Mesothelial cell of epicardium (in vitro differentiated cells): ENCODE data around the gene PSMB9. TPM values are rescaled to one million over a fixed set of nuclear protein-coding genes. Genes with fewer than 3 reads are reported as not detected.

Experiments used
- DNase-seq, 2 experiments: peaks; one replicate each; pipeline ENCODE4 v3.0.0; 2021; ENCODE audit warnings: low spot score in 2 of 2; ENCODE audit not compliant: unreplicated experiment in 2 of 2
- H3K27ac Mint-ChIP-seq: 2 replicates; pipeline ENCODE4 v1.8.0; 2021; ENCODE audit warnings: mixed read lengths
- H3K27me3 Mint-ChIP-seq: 2 replicates; pipeline ENCODE4 v1.8.0; 2021; ENCODE audit warnings: low read depth, mixed read lengths
- H3K36me3 Mint-ChIP-seq: 2 replicates; pipeline ENCODE4 v1.8.0; 2021; ENCODE audit warnings: mixed read lengths
- H3K4me1 Mint-ChIP-seq: 2 replicates; pipeline ENCODE4 v1.8.0; 2021; ENCODE audit warnings: mixed read lengths
- H3K4me3 Mint-ChIP-seq: 2 replicates; pipeline ENCODE4 v1.8.0; 2021; ENCODE audit warnings: mild to moderate bottlenecking, moderate library complexity, mixed read lengths
- H3K9me3 Mint-ChIP-seq: 2 replicates; pipeline ENCODE4 v1.8.0; 2021; ENCODE audit warnings: mixed read lengths
- total RNA-seq: library from RNA; stranded (reverse); gene quantifications from 3 replicates; pipeline ENCODE4 v1.2.1, GENCODE V29; 2021
- TF ChIP-seq, protein P1 (sequence below): fragments of 200-600 bp; sonication (generic); IDR thresholded peaks from one replicate; pipeline ENCODE4 v1.5.0; 2021; ENCODE audit warnings: antibody characterized with exemption; ENCODE audit not compliant: unreplicated experiment

PSMB9 gene
- total RNA-seq, 1 donor from 2014 or later, result not detected

DNA sequence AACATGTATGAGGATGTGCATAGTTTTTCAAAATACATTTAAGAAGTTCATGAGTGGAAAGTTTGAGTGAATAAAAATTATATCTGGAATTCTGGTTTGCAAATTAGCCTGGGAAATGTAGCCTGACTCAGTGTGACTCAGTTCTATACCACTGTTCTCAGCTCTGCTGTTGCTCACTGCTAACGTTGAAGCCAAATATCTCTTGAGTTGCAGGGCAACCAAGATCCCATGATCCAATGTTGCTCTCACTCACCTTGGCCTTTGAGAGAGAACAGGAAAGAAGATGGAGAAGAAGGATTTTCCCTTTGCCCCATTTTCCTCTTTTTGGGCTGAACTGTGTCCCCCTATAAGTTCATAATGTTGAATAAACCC is 28.9 kb downstream of the PSMB9 start:
- no peak for DNase-seq
- peaks cover 13% of the 10 kb centered on the region for H3K4me1 Mint-ChIP-seq
- TF ChIP-seq, protein P1, sequence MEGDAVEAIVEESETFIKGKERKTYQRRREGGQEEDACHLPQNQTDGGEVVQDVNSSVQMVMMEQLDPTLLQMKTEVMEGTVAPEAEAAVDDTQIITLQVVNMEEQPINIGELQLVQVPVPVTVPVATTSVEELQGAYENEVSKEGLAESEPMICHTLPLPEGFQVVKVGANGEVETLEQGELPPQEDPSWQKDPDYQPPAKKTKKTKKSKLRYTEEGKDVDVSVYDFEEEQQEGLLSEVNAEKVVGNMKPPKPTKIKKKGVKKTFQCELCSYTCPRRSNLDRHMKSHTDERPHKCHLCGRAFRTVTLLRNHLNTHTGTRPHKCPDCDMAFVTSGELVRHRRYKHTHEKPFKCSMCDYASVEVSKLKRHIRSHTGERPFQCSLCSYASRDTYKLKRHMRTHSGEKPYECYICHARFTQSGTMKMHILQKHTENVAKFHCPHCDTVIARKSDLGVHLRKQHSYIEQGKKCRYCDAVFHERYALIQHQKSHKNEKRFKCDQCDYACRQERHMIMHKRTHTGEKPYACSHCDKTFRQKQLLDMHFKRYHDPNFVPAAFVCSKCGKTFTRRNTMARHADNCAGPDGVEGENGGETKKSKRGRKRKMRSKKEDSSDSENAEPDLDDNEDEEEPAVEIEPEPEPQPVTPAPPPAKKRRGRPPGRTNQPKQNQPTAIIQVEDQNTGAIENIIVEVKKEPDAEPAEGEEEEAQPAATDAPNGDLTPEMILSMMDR, result no peak
- H3K4me3 Mint-ChIP-seq, result no peak overlapping the region
- no peaks in the 10 kb centered on the region for H3K36me3 Mint-ChIP-seq
- no peaks in the 10 kb centered on the region for H3K9me3 Mint-ChIP-seq
- no peak overlapping the region for H3K27ac Mint-ChIP-seq
- H3K27me3 Mint-ChIP-seq, result peaks cover 46% of the 10 kb centered on the region

DNA sequence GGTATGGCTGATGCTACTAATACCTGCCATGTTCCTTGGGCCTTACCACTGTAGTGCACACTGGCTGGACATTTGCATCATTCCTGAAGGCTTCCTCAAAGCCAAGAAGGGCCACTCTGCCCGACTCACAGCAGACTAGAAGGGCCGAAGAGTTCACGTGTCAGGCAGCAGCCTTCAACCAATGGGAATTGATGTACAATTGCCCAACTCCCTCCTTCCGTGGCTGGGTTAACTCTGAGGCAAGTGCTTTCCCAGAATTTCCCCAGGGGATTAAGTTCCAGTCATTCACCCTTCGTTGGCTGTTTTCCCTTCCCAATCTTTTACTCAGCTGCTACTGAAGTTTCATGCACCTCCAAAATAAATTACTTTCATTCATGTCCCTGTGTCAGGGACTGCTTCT is 29.8 kb downstream of the PSMB9 start:
- Mint-ChIP-seq H3K27me3 (peaks cover 45% of the 10 kb centered on the region), H3K4me3 (no peak overlapping the region), H3K36me3 (no peaks in the 10 kb centered on the region), H3K9me3 (no peaks in the 10 kb centered on the region), H3K27ac (no peak overlapping the region), H3K4me1 (peaks cover 13% of the 10 kb centered on the region)
- no peak for DNase-seq
- TF ChIP-seq, protein P1, result no peak

DNA sequence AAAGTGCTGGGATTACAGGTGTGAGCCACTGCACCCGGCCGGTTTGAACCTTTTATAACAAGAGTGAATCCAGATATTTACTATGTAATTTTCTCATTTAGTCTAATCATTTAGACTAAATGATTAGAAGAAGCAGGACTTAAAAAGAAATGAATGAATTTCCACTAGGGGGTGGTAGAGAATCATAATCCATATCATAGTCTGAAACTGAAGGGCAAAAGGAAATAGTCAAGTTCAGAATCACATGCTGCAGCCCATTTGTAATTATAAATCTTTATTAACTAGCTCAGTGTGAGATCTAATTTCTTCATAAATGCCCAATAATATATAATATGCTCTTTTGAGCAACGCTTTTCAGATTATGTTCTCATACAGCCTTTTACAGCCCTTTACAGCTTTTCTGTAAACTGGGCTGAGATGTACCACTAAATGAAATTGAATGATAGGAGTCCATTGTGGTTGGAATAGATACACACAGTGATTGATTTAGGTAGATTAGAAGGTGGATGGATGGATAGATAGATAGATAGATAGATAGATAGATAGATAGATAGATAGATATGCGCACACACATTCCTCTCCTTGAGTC is 31.8 kb downstream of the PSMB9 start:
- no peaks in the 10 kb centered on the region for H3K9me3 Mint-ChIP-seq
- DNase-seq, result no peak
- TF ChIP-seq, protein P1, result peak; percentile 72
- H3K27me3 Mint-ChIP-seq, result peaks cover 44% of the 10 kb centered on the region
- H3K4me3 Mint-ChIP-seq, result no peak overlapping the region
- no peaks in the 10 kb centered on the region for H3K36me3 Mint-ChIP-seq
- no peak overlapping the region for H3K27ac Mint-ChIP-seq
- H3K4me1 Mint-ChIP-seq, result peaks cover 13% of the 10 kb centered on the region

DNA sequence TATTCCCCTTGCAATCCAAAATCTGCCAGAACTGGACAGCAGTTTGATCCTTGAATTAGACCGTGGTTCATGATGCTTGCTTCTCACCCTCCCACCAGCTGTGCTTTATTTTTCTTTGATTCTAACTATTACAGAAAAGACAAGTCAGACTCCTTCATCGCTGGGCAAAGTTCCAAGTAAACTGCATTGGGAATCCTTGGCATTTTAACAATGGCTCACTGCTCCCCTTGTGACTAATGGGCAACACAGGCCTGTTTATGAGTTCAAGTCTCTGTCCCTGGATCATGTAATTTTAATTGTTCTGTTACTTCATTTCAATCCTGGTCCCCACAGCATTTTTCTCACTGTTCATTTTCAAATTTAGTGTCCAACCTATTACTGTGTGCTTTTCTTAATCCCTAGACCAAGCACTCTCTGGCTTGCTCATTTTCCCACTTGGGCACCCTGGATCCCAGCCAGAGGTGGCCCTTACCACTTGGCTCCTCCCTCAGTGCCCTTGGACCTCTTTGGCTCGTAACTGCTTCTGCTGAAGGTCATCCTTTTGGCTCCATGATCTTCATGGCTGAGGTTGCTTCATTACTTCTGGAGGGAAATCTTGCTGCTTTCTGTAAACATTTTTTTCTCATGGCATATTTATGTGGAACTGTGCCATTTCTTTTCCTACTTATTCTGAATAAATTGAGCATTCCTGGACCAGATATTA is 32.8 kb downstream of the PSMB9 start:
- peak overlapping the region; percentile 6 for H3K27ac Mint-ChIP-seq
- TF ChIP-seq, protein P1, result no peak
- peaks cover 37% of the 10 kb centered on the region for H3K27me3 Mint-ChIP-seq
- no peak for DNase-seq
- H3K4me1 Mint-ChIP-seq, result peaks cover 13% of the 10 kb centered on the region
- H3K36me3 Mint-ChIP-seq, result no peaks in the 10 kb centered on the region
- no peak overlapping the region for H3K4me3 Mint-ChIP-seq
- no peaks in the 10 kb centered on the region for H3K9me3 Mint-ChIP-seq

DNA sequence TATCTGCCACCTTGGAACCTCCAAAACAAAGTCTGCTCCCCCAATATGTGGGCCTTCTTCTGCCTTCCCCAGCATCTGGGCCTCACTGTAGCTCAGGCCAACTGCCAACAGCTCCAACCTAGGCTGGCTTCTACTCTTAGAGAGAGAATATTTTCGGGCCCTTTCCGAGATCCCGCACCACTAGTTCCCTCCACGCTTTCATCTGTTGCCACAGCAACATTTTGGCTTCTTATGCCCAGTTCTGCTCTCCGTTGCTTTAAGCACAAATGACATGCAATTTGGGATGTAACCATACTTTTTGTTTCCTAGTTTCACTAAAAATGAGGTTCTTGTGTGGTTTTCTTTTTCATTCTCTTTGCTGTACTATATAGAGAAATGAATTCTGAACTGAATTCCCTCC is 33.6 kb downstream of the PSMB9 start:
- DNase-seq, result no peak
- H3K27me3 Mint-ChIP-seq, result peaks cover 34% of the 10 kb centered on the region
- H3K4me1 Mint-ChIP-seq, result peaks cover 13% of the 10 kb centered on the region
- H3K27ac Mint-ChIP-seq, result no peak overlapping the region
- no peaks in the 10 kb centered on the region for H3K36me3 Mint-ChIP-seq
- TF ChIP-seq, protein P1, result no peak
- H3K9me3 Mint-ChIP-seq, result no peaks in the 10 kb centered on the region
- no peak overlapping the region for H3K4me3 Mint-ChIP-seq
